HL-60/S4 treated with retinoic acid at 250 ng/mL for 4 days and 3 days (cell line): Measurements from ENCODE around the gene HMBS.
"Not testable (repeated sequence)": the region's sequence is repeated elsewhere in the genome, so short reads cannot be mapped to it uniquely, and the experiment has no call there.

Experiments used
- in situ Hi-C: fragments of 300-500 bp; cut with MboI; formaldehyde crosslinking; loops from 2 replicates; pipeline ENCODE4 v1.7.0; 2022; ENCODE audit warnings: low sequenced_read_pairs

Gene HMBS

GRCh38 chr11:119118227-119118626 is 33.5 kb downstream of the HMBS start:
- in situ Hi-C loops: no loop called here

GRCh38 chr11:119118946-119119345 is 34.3 kb downstream of the HMBS start:
- in situ Hi-C loops: no loop called here

- in situ Hi-C loops: no loop called here
These were observed 35.9 kb downstream of the HMBS start for GRCh38 chr11:119120639-119121007.

- in situ Hi-C loops: no loop called here
These were observed 36.5 kb downstream of the HMBS start, which contains the start of gene HINFP for GRCh38 chr11:119121008-119121810. Gene HINFP, plus strand, starts transcription at chr11:119121580. Its CDS starts 5,365 bp downstream, at chr11:119126945.

GRCh38 chr11:119121811-119122124 is 37.1 kb downstream of the HMBS start:
- in situ Hi-C loops: no loop called here

- in situ Hi-C loops: no loop called here
These were observed 41.1 kb downstream of the HMBS start for GRCh38 chr11:119125821-119126220.

GRCh38 chr11:119126675-119127268 is 42.1 kb downstream of the HMBS start:
- in situ Hi-C loops: no loop called here

- in situ Hi-C loops: no loop called here
These were observed 46.0 kb downstream of the HMBS start for GRCh38 chr11:119130662-119131061.

- in situ Hi-C loops: no loop called here
These were observed 49.8 kb downstream of the HMBS start for GRCh38 chr11:119134389-119134978.

- in situ Hi-C loops: not testable (repeated sequence)
These were observed 54.6 kb downstream of the HMBS start for GRCh38 chr11:119139276-119139675.
